ENCODE data around the gene FOXK1. TPM values are rescaled to one million over a fixed set of nuclear protein-coding genes. Genes with fewer than 3 reads are reported as not detected.

Gene FOXK1
- total RNA-seq (10 to 100 TPM; 17.6 to 30.6 (median 25.4) TPM), polyA plus RNA-seq (1 to 10 TPM; 3.6 to 9.8 TPM)
- long read RNA-seq, donor 1, full-length matches to known transcripts, result 1 of 13 reads
- long read RNA-seq, donor 1, partial matches to known transcripts, result 1 of 13 reads
- long read RNA-seq, donor 1, other reads (novel, unspliced or antisense), result 11 of 13 reads
- long read RNA-seq, donor 2, full-length matches to known transcripts, result 1 of 6 reads
- long read RNA-seq, donor 2, partial matches to known transcripts, result 0 of 6 reads
- long read RNA-seq, donor 2, other reads (novel, unspliced or antisense), result 5 of 6 reads
- long read RNA-seq, donor 3, partial matches to known transcripts, result 7 of 31 reads
- long read RNA-seq, donor 3, other reads (novel, unspliced or antisense), result 24 of 31 reads

- H3K4me1 ChIP-seq, result peaks cover 6 to 41% (median 25%) of the 10 kb centered on the region in 9 donors
- DNase-seq (peak; percentile 76 to 85), ATAC-seq (peak; percentile 45 to 86 (median 70))
- intact Hi-C loops (cut with DNase I), result loop anchor here (1.0 to 10.0 kb wide), 14 partner anchors 35 to 73 kb away; no protein-coding TSS in a partner anchor
- H3K4me3 ChIP-seq, result peak within 1 kb of the TSS; percentile 42 to 99 (median 93)
- WGBS, 2 donors, result 1% methylated on average over 35 to 100 of the region's 116 CpGs
- H3K27ac ChIP-seq, result peak within 1 kb of the TSS; percentile 91 to 98 (median 95)
- H3K9me3 ChIP-seq, result no peaks in the 10 kb centered on the region
- TF ChIP-seq CTCF (IDR thresholded peaks at IDR 0.05), result peak in 1 of 9 donors; percentile 29
- H3K27me3 ChIP-seq, result no peaks in the 10 kb centered on the region
- H3K36me3 ChIP-seq, result peaks cover 0 to 7% (median 0%) of the 10 kb centered on the region in 9 donors
Observed at GRCh38 chr7:4681886-4682620, at the start of gene FOXK1. FOXK1 (plus strand) TSS chr7:4682295; CDS start chr7:4682309, 14 bp downstream.

GRCh38 chr7:4633012-4633411 lies 49.1 kb upstream of the FOXK1 start:
- no peak overlapping the region for H3K27ac ChIP-seq
- H3K4me3 ChIP-seq, result no peak overlapping the region
- DNase-seq, result no peak
- no peak for ATAC-seq
- WGBS, 2 donors, result 91% methylated on average over 3 of the region's 3 CpGs
- peaks cover 0 to 2% (median 0%) of the 10 kb centered on the region in 7 donors for H3K27me3 ChIP-seq
- H3K4me1 ChIP-seq, result peaks cover 0 to 13% (median 10%) of the 10 kb centered on the region in 9 donors
- H3K36me3 ChIP-seq, result no peaks in the 10 kb centered on the region
- no peak for TF ChIP-seq CTCF (IDR thresholded peaks at IDR 0.05)
- no peaks in the 10 kb centered on the region for H3K9me3 ChIP-seq
- intact Hi-C loops (cut with DNase I), result loop anchor here in 1 of 10 donors (5.0 kb wide), 1 partner anchor 119 kb away; no protein-coding TSS in a partner anchor

GRCh38 chr7:4634166-4634565 lies 47.9 kb upstream of the FOXK1 start:
- no peak for DNase-seq
- Histone ChIP-seq H3K27me3 (peaks cover 0 to 2% (median 0%) of the 10 kb centered on the region in 7 donors), H3K4me1 (peaks cover 0 to 13% (median 10%) of the 10 kb centered on the region in 9 donors), H3K9me3 (no peaks in the 10 kb centered on the region), H3K4me3 (no peak overlapping the region), H3K27ac (no peak overlapping the region), H3K36me3 (no peaks in the 10 kb centered on the region)
- 81 to 83% methylated on average over 4 of the region's 4 CpGs for WGBS, 2 donors
- intact Hi-C loops (cut with DNase I), result loop anchor here in 1 of 10 donors (5.0 kb wide), 1 partner anchor 118 kb away; no protein-coding TSS in a partner anchor
- no peak for TF ChIP-seq CTCF (IDR thresholded peaks at IDR 0.05)
- no peak for ATAC-seq

Data from heart right ventricle (tissue), 16 donors.